OCI-LY7 (cell line): ENCODE data around the gene CRK. TPM values are rescaled to one million over a fixed set of nuclear protein-coding genes. Genes with fewer than 3 reads are reported as not detected.

ENCODE experiments used
- BruUV-seq: library from RNA; stranded (reverse); fragments of 400-500 nt; replicated peaks from 2 replicates; lab custom pipeline; 2021; lab: Mats Ljungman, UMichigan
- CTCF ChIA-PET: fragments of 300-600 bp; sonication (Branson Sonifier 250); formaldehyde crosslinking; loops from one replicate; lab custom pipeline; 2022; ENCODE audit warnings: antibody characterized with exemption; ENCODE audit not compliant: unreplicated experiment; lab: Charles Lee
- POLR2A ChIA-PET: fragments of 300-600 bp; sonication (Branson Sonifier 250); formaldehyde crosslinking; loops from one replicate; lab custom pipeline; 2022; ENCODE audit warnings: antibody characterized with exemption; lab: Charles Lee
- DNase-seq: peaks from one replicate; pipeline ENCODE4 v3.0.0-alpha.2; 2015; ENCODE audit warnings: low spot score
- H2AFZ ChIP-seq: fragments of 200-600 bp; sonication (generic), shearing (Covaris generic); 2 replicates; pipeline ENCODE4 v1.6.1; 2014; ENCODE audit warnings: mild to moderate bottlenecking, antibody characterized with exemption, low read length, moderate library complexity
- H3K27ac ChIP-seq: fragments of 200-600 bp; sonication (generic); 2 replicates; pipeline ENCODE4 v1.5.1; 2014; ENCODE audit warnings: mixed run types, low read depth, mild to moderate bottlenecking, moderate library complexity, low read length, inconsistent platforms; ENCODE audit not compliant: poor library complexity, severe bottlenecking
- H3K36me3 ChIP-seq: fragments of 200-600 bp; sonication (generic); 2 replicates; pipeline ENCODE4 v1.6.1; 2014; ENCODE audit warnings: mild to moderate bottlenecking, antibody characterized with exemption, low read length, moderate library complexity, mixed read lengths; ENCODE audit not compliant: insufficient read depth
- H3K4me1 ChIP-seq: fragments of 200-600 bp; sonication (generic); 2 replicates; pipeline ENCODE4 v1.5.1; 2014; ENCODE audit warnings: mild to moderate bottlenecking, low read length; ENCODE audit not compliant: insufficient read depth, poor library complexity, severe bottlenecking
- H3K4me2 ChIP-seq: fragments of 200-600 bp; sonication (generic); 2 replicates; pipeline ENCODE4 v1.6.1; 2014; ENCODE audit warnings: mild to moderate bottlenecking, low read length
- H3K4me3 ChIP-seq: fragments of 200-600 bp; sonication (generic); 2 replicates; pipeline ENCODE4 v1.5.1; 2014; ENCODE audit warnings: mild to moderate bottlenecking, low read depth, low read length; ENCODE audit not compliant: poor library complexity, severe bottlenecking
- H3K79me2 ChIP-seq: fragments of 200-600 bp; sonication (generic); 2 replicates; pipeline ENCODE4 v1.6.1; 2016; ENCODE audit warnings: low read depth, mild to moderate bottlenecking, low read length, moderate library complexity, mixed read lengths; ENCODE audit not compliant: insufficient read depth
- H3K9me2 ChIP-seq: fragments of 200-600 bp; sonication (generic); 2 replicates; pipeline ENCODE4 v1.6.1; 2016; ENCODE audit warnings: mild to moderate bottlenecking, low read length, mixed read lengths; ENCODE audit not compliant: insufficient read depth
- H3K9me3 ChIP-seq: fragments of 200-600 bp; sonication (generic); 2 replicates; pipeline ENCODE4 v1.6.1; 2014; ENCODE audit warnings: mild to moderate bottlenecking, mixed run types, low read length, mixed read lengths
- H4K20me1 ChIP-seq: fragments of 200-600 bp; sonication (generic); 2 replicates; pipeline ENCODE4 v1.6.1; 2014; ENCODE audit warnings: mild to moderate bottlenecking, antibody characterized with exemption, low read length, moderate library complexity, mixed read lengths; ENCODE audit not compliant: insufficient read depth
- CTCF ChIP-seq: fragments of 200-600 bp; sonication (generic); conservative IDR thresholded peaks from 2 replicates; pipeline ENCODE4 v1.5.1; 2014; ENCODE audit warnings: mild to moderate bottlenecking, antibody characterized with exemption, low read length, moderate library complexity, mixed read lengths
- EZH2phosphoT487 ChIP-seq: fragments of 200-600 bp; sonication (generic); IDR thresholded peaks from 2 replicates; pipeline ENCODE4 v1.6.1; 2018; ENCODE audit warnings: low read depth, borderline replicate concordance, mild to moderate bottlenecking, mixed run types, antibody characterized with exemption, low read length, moderate library complexity, mixed read lengths
- intact Hi-C: fragments of 100-400 bp; cut with micrococcal nuclease; formaldehyde crosslinking; loops from one replicate; pipeline ENCODE4 v1.10.0; 2022; ENCODE audit not compliant: unreplicated experiment
- total RNA-seq, 2 experiments: library from RNA; depleted of rRNA in 1 of 2; stranded (reverse); fragments of >200 nt in 1 of 2; shearing (Covaris generic) in 1 of 2; gene quantifications; 2 replicates each; pipeline ENCODE4 v1.2.3, GENCODE V29; 2014 to 2022

CRK gene
- total RNA-seq, 2 experiments from 2014 or later, result 30.4 to 32.0 TPM

- Histone ChIP-seq H3K4me2 (no peak overlapping the region), H3K9me3 (no peaks in the 10 kb centered on the region), H3K36me3 (0 out of 2 replicates have a peak, but pooled peaks cover 3% of the 10 kb centered on the region), H3K9me2 (no peaks in the 10 kb centered on the region), H2AFZ (no peak overlapping the region), H3K27ac (no peak overlapping the region), H3K4me1 (no peaks in the 10 kb centered on the region), H3K79me2 (no peaks in the 10 kb centered on the region), H4K20me1 (no peaks in the 10 kb centered on the region), H3K4me3 (no peak overlapping the region)
- BruUV-seq, result no TSS peak
- DNase-seq, result no peak
- CTCF ChIA-PET, result no interaction called here
- intact Hi-C loops, result no loop called here
- POLR2A ChIA-PET, result interaction anchor here (1.2 kb wide), 1 partner anchor 10 kb away, joined by 3 read pairs; no protein-coding TSS in a partner anchor
- TF ChIP-seq CTCF (no peak), EZH2phosphoT487 (no peak)
Observed at GRCh38 chr17:1504866-1505265, 48.8 kb upstream of the CRK start.

- no TSS peak for BruUV-seq
- H2AFZ ChIP-seq, result no peak overlapping the region
- H3K4me2 ChIP-seq, result no peak overlapping the region
- no peak overlapping the region for H3K4me3 ChIP-seq
- no peaks in the 10 kb centered on the region for H3K9me3 ChIP-seq
- TF ChIP-seq EZH2phosphoT487, result no peak
- TF ChIP-seq CTCF, result no peak
- no peak overlapping the region for H3K27ac ChIP-seq
- H3K4me1 ChIP-seq, result no peaks in the 10 kb centered on the region
- H3K36me3 ChIP-seq, result 0 out of 2 replicates have a peak, but pooled peaks cover 3% of the 10 kb centered on the region
- H4K20me1 ChIP-seq, result no peaks in the 10 kb centered on the region
- no peaks in the 10 kb centered on the region for H3K79me2 ChIP-seq
- intact Hi-C loops, result no loop called here
- CTCF ChIA-PET, result no interaction called here
- DNase-seq, result no peak
- no peaks in the 10 kb centered on the region for H3K9me2 ChIP-seq
- POLR2A ChIA-PET, result no interaction called here
Observed at GRCh38 chr17:1503699-1504098, 47.7 kb upstream of the CRK start.

GRCh38 chr17:1498869-1499268, 42.8 kb upstream of the CRK start:
- CTCF ChIA-PET, result interaction anchor here (0.5 kb wide), 1 partner anchor 150 kb away, joined by 4 read pairs; no protein-coding TSS in a partner anchor
- POLR2A ChIA-PET, result no interaction called here

More at GRCh38 chr17:1498869-1499268, 42.8 kb upstream of the CRK start:
- DNase-seq, result no peak
- no peaks in the 10 kb centered on the region for H3K79me2 ChIP-seq
- H3K4me3 ChIP-seq, result no peak overlapping the region
- BruUV-seq, result no TSS peak
- TF ChIP-seq CTCF, result no peak
- no peak for TF ChIP-seq EZH2phosphoT487
- no peaks in the 10 kb centered on the region for H4K20me1 ChIP-seq
- H3K4me1 ChIP-seq, result no peaks in the 10 kb centered on the region
- H3K9me2 ChIP-seq, result no peaks in the 10 kb centered on the region
- no peak overlapping the region for H3K27ac ChIP-seq
- no peaks in the 10 kb centered on the region for H3K36me3 ChIP-seq
- H2AFZ ChIP-seq, result no peak overlapping the region
- no peaks in the 10 kb centered on the region for H3K9me3 ChIP-seq
- H3K4me2 ChIP-seq, result no peak overlapping the region
- intact Hi-C loops, result no loop called here
